Hepatocyte (in vitro differentiated cells): ENCODE results near the gene SPATA45. TPM values are rescaled to one million over a fixed set of nuclear protein-coding genes. Genes with fewer than 3 reads are reported as not detected.

Experiments
- DNase-seq: peaks from one replicate; pipeline ENCODE4 v3.0.0-alpha.2; 2016; ENCODE audit warnings: low spot score
- H2AFZ ChIP-seq: fragments of 200-600 bp; sonication (generic); 2 replicates; pipeline ENCODE4 v1.6.0; 2016; ENCODE audit warnings: antibody characterized with exemption, mild to moderate bottlenecking
- H3K27ac ChIP-seq: fragments of 200-600 bp; sonication (generic); 2 replicates; pipeline ENCODE4 v1.5.1; 2016; ENCODE audit warnings: mild to moderate bottlenecking
- H3K27me3 ChIP-seq: fragments of 200-600 bp; sonication (generic); 2 replicates; pipeline ENCODE4 v1.6.1; 2016
- H3K36me3 ChIP-seq: fragments of 200-600 bp; sonication (generic); replicated peaks from 2 replicates; pipeline ENCODE4 v1.5.1; 2016; ENCODE audit warnings: low read depth; ENCODE audit not compliant: insufficient read depth
- H3K4me1 ChIP-seq: fragments of 200-600 bp; sonication (generic); 2 replicates; pipeline ENCODE4 v1.5.1; 2016; ENCODE audit warnings: mild to moderate bottlenecking, moderate library complexity; ENCODE audit not compliant: insufficient read depth
- H3K4me2 ChIP-seq: fragments of 200-600 bp; sonication (generic); 2 replicates; pipeline ENCODE4 v1.6.0; 2016
- H3K4me3 ChIP-seq: fragments of 200-600 bp; sonication (generic); 2 replicates; pipeline ENCODE4 v1.5.1; 2016; ENCODE audit warnings: mild to moderate bottlenecking
- H3K79me2 ChIP-seq: fragments of 200-600 bp; sonication (generic); 2 replicates; pipeline ENCODE4 v1.6.0; 2017; ENCODE audit warnings: mild to moderate bottlenecking
- H3K9me2 ChIP-seq: fragments of 200-600 bp; sonication (generic); replicated peaks from 2 replicates; pipeline ENCODE4 v1.6.0; 2017; ENCODE audit warnings: mild to moderate bottlenecking; ENCODE audit not compliant: insufficient read depth
- H3K9me3 ChIP-seq: fragments of 200-600 bp; sonication (generic); 2 replicates; pipeline ENCODE4 v1.5.1; 2016; ENCODE audit warnings: low read depth, mild to moderate bottlenecking
- H4K20me1 ChIP-seq: fragments of 200-600 bp; sonication (generic); 2 replicates; pipeline ENCODE4 v1.6.0; 2016; ENCODE audit warnings: mild to moderate bottlenecking; ENCODE audit not compliant: insufficient read depth, poor library complexity, severe bottlenecking
- EZH2 ChIP-seq: fragments of 200-600 bp; sonication (generic); IDR thresholded peaks from 2 replicates; pipeline ENCODE4 v1.6.1; 2016; ENCODE audit warnings: antibody characterized with exemption, mild to moderate bottlenecking, borderline replicate concordance
- EZH2phosphoT487 ChIP-seq: fragments of 200-600 bp; sonication (generic); IDR thresholded peaks from one replicate; pipeline ENCODE4 v1.6.1; 2018; ENCODE audit warnings: antibody characterized with exemption, mild to moderate bottlenecking, low read depth, moderate library complexity; ENCODE audit not compliant: unreplicated experiment, severe bottlenecking
- WGBS: methylation state at CpG from one replicate; pipeline ENCODE4 v1.1.6; 2016; ENCODE audit warnings: low lambda C conversion rate; ENCODE audit errors: missing lambda C conversion rate; 5-methylcytosine and 5-hydroxymethylcytosine counted together
- polyA plus RNA-seq: library from polyadenylated mRNA; unstranded; fragments of >200 nt; fragmentation: Nextera tagmentation; extraction: Ambion mirVana; gene quantifications from 2 replicates; pipeline ENCODE4 v1.2.1, GENCODE V29; 2016
- total RNA-seq: library from RNA; depleted of rRNA; stranded (reverse); fragments of >200 nt; gene quantifications from 2 replicates; pipeline ENCODE4 v1.2.3, GENCODE V29; 2014
- TF ChIP-seq, protein P1 (sequence below): fragments of 200-600 bp; sonication (generic); IDR thresholded peaks from 2 replicates; pipeline ENCODE4 v1.5.1; 2016; ENCODE audit warnings: antibody characterized with exemption, mild to moderate bottlenecking; ENCODE audit not compliant: poor library complexity

SPATA45 gene
- total and polyA plus RNA-seq, 2 experiments from 2014 or later: 0.44 TPM; not detected in 1

DNA sequence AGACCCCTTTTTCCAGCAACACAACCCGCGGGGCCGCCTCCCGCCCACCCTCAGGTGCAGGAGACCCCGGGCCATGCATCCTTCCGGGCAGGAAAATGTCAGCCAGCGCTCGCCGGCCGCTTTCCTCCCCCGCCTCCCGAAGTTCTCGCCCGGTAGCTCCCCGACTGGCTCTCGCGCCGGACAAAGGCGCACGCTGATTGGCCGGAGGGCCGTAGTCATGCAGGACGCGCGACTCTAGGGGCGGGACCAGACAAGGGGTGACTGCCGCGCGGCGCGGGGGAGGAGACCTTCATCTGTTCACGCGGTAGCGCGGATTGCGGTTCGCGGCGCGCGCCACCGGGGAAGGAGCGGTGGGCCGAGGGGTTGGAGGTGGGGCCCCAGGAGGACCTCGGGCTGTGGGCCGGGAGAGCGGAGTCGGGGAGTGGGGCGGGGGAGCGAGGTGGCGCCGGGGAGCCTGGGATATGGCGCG, 10.6 kb upstream of the SPATA45 start, which contains the start of gene FLVCR1:
FLVCR1 (plus strand) TSS at position 284 of the 469 bp plus-strand sequence; CDS start at position 462, 178 bp downstream.
- peaks cover 10% of the 10 kb centered on the region for H3K4me1 ChIP-seq
- no peaks in the 10 kb centered on the region for H3K9me3 ChIP-seq
- peak; percentile 98 for DNase-seq
- peak within 1 kb of the TSS; percentile 84 for H3K27ac ChIP-seq
- TF ChIP-seq EZH2 (no peak), EZH2phosphoT487 (no peak)
- TF ChIP-seq, protein P1, sequence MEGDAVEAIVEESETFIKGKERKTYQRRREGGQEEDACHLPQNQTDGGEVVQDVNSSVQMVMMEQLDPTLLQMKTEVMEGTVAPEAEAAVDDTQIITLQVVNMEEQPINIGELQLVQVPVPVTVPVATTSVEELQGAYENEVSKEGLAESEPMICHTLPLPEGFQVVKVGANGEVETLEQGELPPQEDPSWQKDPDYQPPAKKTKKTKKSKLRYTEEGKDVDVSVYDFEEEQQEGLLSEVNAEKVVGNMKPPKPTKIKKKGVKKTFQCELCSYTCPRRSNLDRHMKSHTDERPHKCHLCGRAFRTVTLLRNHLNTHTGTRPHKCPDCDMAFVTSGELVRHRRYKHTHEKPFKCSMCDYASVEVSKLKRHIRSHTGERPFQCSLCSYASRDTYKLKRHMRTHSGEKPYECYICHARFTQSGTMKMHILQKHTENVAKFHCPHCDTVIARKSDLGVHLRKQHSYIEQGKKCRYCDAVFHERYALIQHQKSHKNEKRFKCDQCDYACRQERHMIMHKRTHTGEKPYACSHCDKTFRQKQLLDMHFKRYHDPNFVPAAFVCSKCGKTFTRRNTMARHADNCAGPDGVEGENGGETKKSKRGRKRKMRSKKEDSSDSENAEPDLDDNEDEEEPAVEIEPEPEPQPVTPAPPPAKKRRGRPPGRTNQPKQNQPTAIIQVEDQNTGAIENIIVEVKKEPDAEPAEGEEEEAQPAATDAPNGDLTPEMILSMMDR: no peak
- H3K27me3 ChIP-seq: no peaks in the 10 kb centered on the region
- H3K4me3 ChIP-seq: peak within 1 kb of the TSS; percentile 71
- no peaks in the 10 kb centered on the region for H3K36me3 ChIP-seq
- WGBS: 1% methylated on average over 40 of the region's 54 CpGs
- no peaks in the 10 kb centered on the region for H3K9me2 ChIP-seq
- H4K20me1 ChIP-seq: peaks cover 9% of the 10 kb centered on the region
- peak within 1 kb of the TSS; percentile 68 for H2AFZ ChIP-seq
- H3K79me2 ChIP-seq: peaks cover 65% of the 10 kb centered on the region
- H3K4me2 ChIP-seq: peak within 1 kb of the TSS; percentile 94

DNA sequence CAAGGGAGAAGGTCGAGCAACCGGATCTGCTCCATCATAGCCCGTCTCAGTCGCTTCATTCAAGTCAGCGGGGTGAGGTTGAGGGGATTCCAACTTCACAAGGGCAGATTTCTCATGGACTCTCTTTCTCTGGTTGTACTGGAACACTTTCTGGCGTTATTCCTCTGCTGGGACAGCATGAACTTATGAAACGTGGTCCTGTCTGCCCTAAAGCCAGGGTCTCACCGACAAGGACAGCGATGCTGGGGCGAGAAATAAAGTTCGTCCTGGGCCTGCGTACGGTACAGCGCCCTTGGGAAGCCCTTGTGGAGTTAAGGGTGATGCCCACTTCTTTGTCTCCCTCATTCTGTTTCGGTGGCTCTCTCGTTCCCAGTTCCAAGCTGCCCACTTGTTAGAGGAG, 9.3 kb upstream of the SPATA45 start:
- Histone ChIP-seq H3K79me2 (peaks cover 52% of the 10 kb centered on the region), H2AFZ (no peak overlapping the region), H3K9me2 (no peaks in the 10 kb centered on the region), H3K4me1 (peaks cover 10% of the 10 kb centered on the region), H3K27ac (peak overlapping the region; percentile 84), H3K4me2 (peak overlapping the region; percentile 71), H3K4me3 (peak overlapping the region; percentile 59), H3K36me3 (no peaks in the 10 kb centered on the region), H4K20me1 (peaks cover 3% of the 10 kb centered on the region), H3K27me3 (no peaks in the 10 kb centered on the region), H3K9me3 (no peaks in the 10 kb centered on the region)
- no peak for TF ChIP-seq EZH2
- TF ChIP-seq, protein P1: no peak
- no peak for TF ChIP-seq EZH2phosphoT487
- WGBS: 92% methylated on average over 15 of the region's 16 CpGs
- no peak for DNase-seq

DNA sequence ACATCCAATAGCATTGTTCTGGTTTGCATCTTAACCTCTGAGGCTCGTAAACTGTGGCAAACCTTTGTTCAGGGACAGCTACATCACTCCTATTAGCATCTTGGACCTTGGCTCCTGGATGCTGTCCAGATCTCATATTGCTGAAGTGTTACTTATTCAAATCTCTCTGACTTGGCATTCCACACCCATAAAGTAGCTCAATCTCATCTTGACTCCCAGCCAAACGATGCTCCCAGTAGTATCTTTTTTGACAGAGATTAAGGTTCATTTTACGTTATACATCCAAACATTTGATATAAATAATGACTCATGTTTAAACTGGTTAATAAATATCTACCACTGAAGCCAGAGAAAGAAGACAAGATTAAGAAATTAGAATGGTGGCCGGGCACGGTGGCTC, 6.2 kb upstream of the SPATA45 start:
- Histone ChIP-seq H3K4me1 (peaks cover 5% of the 10 kb centered on the region), H3K36me3 (no peaks in the 10 kb centered on the region), H3K4me3 (no peak overlapping the region), H4K20me1 (no peaks in the 10 kb centered on the region), H3K9me2 (no peaks in the 10 kb centered on the region), H3K9me3 (no peaks in the 10 kb centered on the region), H3K79me2 (peaks cover 22% of the 10 kb centered on the region), H3K4me2 (no peak overlapping the region), H3K27me3 (no peaks in the 10 kb centered on the region), H3K27ac (no peak overlapping the region), H2AFZ (no peak overlapping the region)
- peak; percentile 59 for DNase-seq
- WGBS: 73% methylated on average over 5 of the region's 5 CpGs
- TF ChIP-seq, protein P1: no peak
- TF ChIP-seq EZH2phosphoT487: no peak
- TF ChIP-seq EZH2: no peak
